Smooth muscle cell (in vitro differentiated cells): Measurements from ENCODE around the gene ZNF423. TPM values are rescaled to one million over a fixed set of nuclear protein-coding genes. Genes with fewer than 3 reads are reported as not detected.
A peak's percentile ranks its signal among the peaks of the same experiment; 100 is the strongest.

Experiments
- DNase-seq: peaks from one replicate; lab custom pipeline; 2025; ENCODE audit not compliant: unreplicated experiment; lab: John Stamatoyannopoulos, UW
- H2AFZ ChIP-seq: fragments of 200-600 bp; sonication (generic); 2 replicates; pipeline ENCODE4 v1.6.0; 2016; ENCODE audit warnings: antibody characterized with exemption, low read depth, mild to moderate bottlenecking
- H3F3A ChIP-seq: fragments of 200-600 bp; sonication (generic); 2 replicates; pipeline ENCODE4 v1.6.0; 2017; ENCODE audit warnings: antibody characterized with exemption, low read depth
- H3K27ac ChIP-seq: fragments of 200-600 bp; sonication (generic); 2 replicates; pipeline ENCODE4 v1.5.1; 2016; ENCODE audit warnings: low read depth, mild to moderate bottlenecking
- H3K27me3 ChIP-seq: fragments of 200-600 bp; sonication (generic); 2 replicates; pipeline ENCODE4 v1.6.1; 2016; ENCODE audit warnings: low read depth, mild to moderate bottlenecking
- H3K36me3 ChIP-seq: fragments of 200-600 bp; sonication (generic); 2 replicates; pipeline ENCODE4 v1.5.1; 2016; ENCODE audit warnings: low read depth
- H3K4me1 ChIP-seq: fragments of 200-600 bp; sonication (generic); 2 replicates; pipeline ENCODE4 v1.5.1; 2016; ENCODE audit warnings: low read depth
- H3K4me2 ChIP-seq: fragments of 200-600 bp; sonication (generic); 2 replicates; pipeline ENCODE4 v1.6.0; 2016; ENCODE audit warnings: mild to moderate bottlenecking
- H3K4me3 ChIP-seq: fragments of 200-600 bp; sonication (generic); 2 replicates; pipeline ENCODE4 v1.5.1; 2016; ENCODE audit warnings: mild to moderate bottlenecking
- H3K79me2 ChIP-seq: fragments of 200-600 bp; sonication (generic); 2 replicates; pipeline ENCODE4 v1.6.0; 2016; ENCODE audit warnings: low read depth, mild to moderate bottlenecking
- H3K9ac ChIP-seq: fragments of 200-600 bp; sonication (generic); 2 replicates; pipeline ENCODE4 v1.6.0; 2016; ENCODE audit warnings: low read depth
- H3K9me3 ChIP-seq: fragments of 200-600 bp; sonication (generic); replicated peaks from 2 replicates; pipeline ENCODE4 v1.5.1; 2016; ENCODE audit warnings: low read depth
- H4K20me1 ChIP-seq: fragments of 200-600 bp; sonication (generic); 2 replicates; pipeline ENCODE4 v1.6.0; 2016; ENCODE audit warnings: low read depth
- WGBS: methylation state at CpG from one replicate; pipeline ENCODE4 v1.1.7; 2016; ENCODE audit warnings: low lambda C conversion rate; 5-methylcytosine and 5-hydroxymethylcytosine counted together
- polyA plus RNA-seq: library from polyadenylated mRNA; unstranded; fragments of >200 nt; fragmentation: Nextera tagmentation; extraction: Ambion mirVana; gene quantifications from 2 replicates; pipeline ENCODE4 v1.2.1, GENCODE V29; 2016
- total RNA-seq: library from RNA; depleted of rRNA; stranded (reverse); fragments of >200 nt; gene quantifications from 2 replicates; pipeline ENCODE4 v1.2.3, GENCODE V29; 2014
- TF ChIP-seq, protein P1 (sequence below): fragments of 200-600 bp; sonication (generic); IDR thresholded peaks from 2 replicates; pipeline ENCODE4 v1.5.1; 2017; ENCODE audit warnings: borderline replicate concordance, mild to moderate bottlenecking, antibody characterized with exemption; ENCODE audit not compliant: insufficient read depth, poor library complexity, severe bottlenecking

The ZNF423 gene
- total and polyA plus RNA-seq, 2 experiments from 2014 or later: 6.9 to 7.0 TPM

DNA sequence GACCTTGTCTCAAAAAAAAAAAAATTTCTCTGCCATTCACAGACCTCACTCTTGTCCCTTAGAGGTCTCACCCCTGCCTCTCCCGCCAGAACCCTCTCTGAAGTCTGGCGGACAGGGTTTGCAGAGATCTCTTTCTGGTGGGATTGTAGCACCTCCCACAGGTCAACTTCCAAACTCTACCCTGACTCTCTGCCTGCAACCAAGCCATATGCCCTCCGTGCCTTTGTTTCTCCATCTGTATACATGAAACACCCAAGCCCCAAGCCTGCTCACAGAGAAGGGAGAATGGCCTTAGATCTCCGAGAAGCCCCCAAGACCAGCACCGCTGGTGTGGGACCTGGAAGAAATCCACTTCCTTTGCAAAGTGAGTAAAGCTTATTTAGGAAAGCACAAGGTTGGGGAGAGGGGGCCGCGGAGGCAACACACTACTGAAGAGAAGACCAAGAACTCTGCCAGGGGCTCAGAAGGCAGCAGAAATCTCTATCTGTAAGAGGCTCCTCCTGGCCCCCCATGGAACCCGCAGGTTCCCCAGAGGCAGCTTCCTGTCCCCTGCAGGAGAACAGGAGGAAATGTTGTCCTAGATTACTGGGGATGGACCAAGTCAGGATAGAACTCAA lies 262.4 kb downstream of the ZNF423 start:
- H3K27me3 ChIP-seq: no peaks in the 10 kb centered on the region
- TF ChIP-seq, protein P1, sequence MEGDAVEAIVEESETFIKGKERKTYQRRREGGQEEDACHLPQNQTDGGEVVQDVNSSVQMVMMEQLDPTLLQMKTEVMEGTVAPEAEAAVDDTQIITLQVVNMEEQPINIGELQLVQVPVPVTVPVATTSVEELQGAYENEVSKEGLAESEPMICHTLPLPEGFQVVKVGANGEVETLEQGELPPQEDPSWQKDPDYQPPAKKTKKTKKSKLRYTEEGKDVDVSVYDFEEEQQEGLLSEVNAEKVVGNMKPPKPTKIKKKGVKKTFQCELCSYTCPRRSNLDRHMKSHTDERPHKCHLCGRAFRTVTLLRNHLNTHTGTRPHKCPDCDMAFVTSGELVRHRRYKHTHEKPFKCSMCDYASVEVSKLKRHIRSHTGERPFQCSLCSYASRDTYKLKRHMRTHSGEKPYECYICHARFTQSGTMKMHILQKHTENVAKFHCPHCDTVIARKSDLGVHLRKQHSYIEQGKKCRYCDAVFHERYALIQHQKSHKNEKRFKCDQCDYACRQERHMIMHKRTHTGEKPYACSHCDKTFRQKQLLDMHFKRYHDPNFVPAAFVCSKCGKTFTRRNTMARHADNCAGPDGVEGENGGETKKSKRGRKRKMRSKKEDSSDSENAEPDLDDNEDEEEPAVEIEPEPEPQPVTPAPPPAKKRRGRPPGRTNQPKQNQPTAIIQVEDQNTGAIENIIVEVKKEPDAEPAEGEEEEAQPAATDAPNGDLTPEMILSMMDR: no peak
- no peaks in the 10 kb centered on the region for H3K9me3 ChIP-seq
- no peaks in the 10 kb centered on the region for H3K79me2 ChIP-seq
- H3F3A ChIP-seq: no peaks in the 10 kb centered on the region
- WGBS: 83% methylated on average over 8 of the region's 8 CpGs
- no peak overlapping the region for H3K4me3 ChIP-seq
- no peak for DNase-seq
- H2AFZ ChIP-seq: no peak overlapping the region
- H3K36me3 ChIP-seq: no peaks in the 10 kb centered on the region
- H3K4me2 ChIP-seq: no peak overlapping the region
- no peak overlapping the region for H3K9ac ChIP-seq
- H3K27ac ChIP-seq: no peak overlapping the region
- H4K20me1 ChIP-seq: peaks cover 5% of the 10 kb centered on the region
- peaks cover 28% of the 10 kb centered on the region for H3K4me1 ChIP-seq

DNA sequence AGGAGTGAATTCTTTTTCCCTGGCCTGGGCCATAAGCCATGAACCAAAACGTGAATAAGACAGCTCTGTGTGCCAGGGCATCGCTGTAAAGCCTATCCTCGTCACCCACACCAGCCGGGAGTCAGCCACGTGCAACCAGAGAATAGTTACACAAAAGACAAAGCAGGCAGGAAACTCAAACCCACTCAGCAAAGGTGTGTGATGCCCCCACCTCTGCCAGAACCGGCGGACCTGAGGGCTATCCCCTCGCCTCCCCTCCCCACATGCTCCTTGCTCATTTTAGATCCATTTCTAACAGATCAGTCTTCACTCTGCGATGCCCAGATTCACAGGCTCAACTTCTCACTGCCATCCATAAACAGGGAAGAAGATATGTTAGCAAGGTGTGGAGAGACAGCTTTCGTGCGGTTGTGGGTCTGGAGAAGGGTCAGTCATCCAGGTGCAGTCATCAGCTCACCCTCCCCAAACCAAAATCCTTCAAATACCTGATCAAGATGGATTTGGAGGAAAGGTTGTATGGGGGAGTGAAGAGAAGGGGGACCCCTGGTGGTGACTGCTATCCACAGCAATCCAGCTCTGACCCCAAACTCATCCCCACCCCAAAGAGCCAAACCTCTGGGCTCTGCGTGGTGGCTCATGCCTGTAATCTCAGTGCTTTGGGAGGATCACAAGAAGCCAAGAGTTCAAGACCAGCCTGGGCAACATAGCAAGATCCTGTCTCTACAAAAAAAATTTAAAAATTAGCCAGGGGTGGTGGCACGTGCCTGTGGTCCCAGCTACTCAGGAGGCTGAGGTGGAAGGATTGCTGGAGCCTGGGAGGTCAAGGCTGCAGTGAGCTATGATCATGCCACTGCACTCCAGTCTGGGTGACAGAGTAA lies 263.1 kb downstream of the ZNF423 start:
- Histone ChIP-seq H3K4me2 (no peak overlapping the region), H3K4me3 (no peak overlapping the region), H2AFZ (no peak overlapping the region), H3K36me3 (no peaks in the 10 kb centered on the region), H3F3A (no peaks in the 10 kb centered on the region), H3K79me2 (no peaks in the 10 kb centered on the region), H3K27ac (no peak overlapping the region), H3K4me1 (peaks cover 28% of the 10 kb centered on the region), H3K9ac (no peak overlapping the region), H3K27me3 (no peaks in the 10 kb centered on the region), H4K20me1 (peaks cover 5% of the 10 kb centered on the region), H3K9me3 (no peaks in the 10 kb centered on the region)
- TF ChIP-seq, protein P1: peak; percentile 67
- no peak for DNase-seq
- WGBS: 80% methylated on average over 13 of the region's 13 CpGs

DNA sequence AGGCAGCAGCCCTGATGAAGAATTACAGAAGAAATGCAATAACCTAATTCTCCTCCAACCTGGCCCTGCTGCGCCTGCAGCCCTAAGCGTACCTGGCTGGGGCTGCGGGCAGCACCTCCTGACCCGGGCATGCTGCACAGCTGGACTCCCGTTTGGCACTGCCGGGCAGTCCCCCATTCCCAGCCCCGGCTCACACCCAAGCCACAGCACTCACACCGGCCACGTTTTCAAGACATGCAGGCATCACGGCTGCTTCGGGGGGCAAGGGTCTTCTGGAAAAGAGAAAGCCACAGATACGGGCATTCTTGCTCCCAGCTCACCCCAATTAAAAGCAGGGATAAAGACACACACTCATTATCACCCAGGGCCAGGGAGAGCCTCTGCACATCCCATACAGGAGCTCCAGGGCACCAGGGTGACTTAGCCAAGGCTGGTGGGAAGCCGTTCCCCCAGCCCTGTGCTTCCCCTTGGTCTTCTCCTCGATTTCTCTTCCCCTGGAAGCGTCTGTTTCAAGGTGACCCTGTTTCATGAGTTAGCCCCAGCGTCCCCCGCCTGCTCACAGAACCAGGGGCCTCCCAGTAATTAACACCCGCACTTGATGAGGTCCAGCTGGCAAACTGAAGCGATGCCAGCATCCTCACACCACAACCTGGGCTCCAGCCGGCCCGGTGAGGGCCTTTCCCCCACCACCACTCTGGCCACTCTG lies 265.6 kb downstream of the ZNF423 start:
- Histone ChIP-seq H3K9ac (no peak overlapping the region), H3K4me1 (peaks cover 8% of the 10 kb centered on the region), H3K79me2 (no peaks in the 10 kb centered on the region), H3K27ac (no peak overlapping the region), H3K27me3 (no peaks in the 10 kb centered on the region), H3K4me3 (no peak overlapping the region), H3K4me2 (no peak overlapping the region), H2AFZ (no peak overlapping the region), H3K9me3 (no peaks in the 10 kb centered on the region), H3F3A (no peaks in the 10 kb centered on the region), H3K36me3 (no peaks in the 10 kb centered on the region), H4K20me1 (peaks cover 5% of the 10 kb centered on the region)
- TF ChIP-seq, protein P1: no peak
- 92% methylated on average over 21 of the region's 21 CpGs for WGBS
- DNase-seq: no peak
